ENCODE data around the gene TOP1.

TOP1 gene

DNA sequence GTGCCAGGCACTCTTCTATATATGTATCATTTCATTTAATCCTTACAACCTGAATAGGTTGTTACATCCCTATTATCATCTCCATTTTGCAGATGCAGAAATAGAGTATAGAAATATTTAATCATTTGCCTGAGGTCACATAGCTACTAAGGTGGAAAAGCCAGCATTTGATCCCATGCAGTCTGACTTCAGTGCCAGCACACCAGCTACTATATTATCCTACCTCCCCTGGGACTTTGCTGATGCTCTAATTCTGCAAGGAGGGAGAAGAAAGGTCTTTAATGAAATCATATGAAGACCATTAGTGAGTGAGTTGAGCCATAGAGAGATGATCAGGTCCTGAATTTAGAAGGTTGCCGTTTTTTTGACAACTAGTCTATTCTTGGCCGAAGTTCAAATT is 53.7 kb downstream of the TOP1 start:
- no peak for DNase-seq (ENCODE audit: low spot score)
- TF ChIP-seq, protein P1, sequence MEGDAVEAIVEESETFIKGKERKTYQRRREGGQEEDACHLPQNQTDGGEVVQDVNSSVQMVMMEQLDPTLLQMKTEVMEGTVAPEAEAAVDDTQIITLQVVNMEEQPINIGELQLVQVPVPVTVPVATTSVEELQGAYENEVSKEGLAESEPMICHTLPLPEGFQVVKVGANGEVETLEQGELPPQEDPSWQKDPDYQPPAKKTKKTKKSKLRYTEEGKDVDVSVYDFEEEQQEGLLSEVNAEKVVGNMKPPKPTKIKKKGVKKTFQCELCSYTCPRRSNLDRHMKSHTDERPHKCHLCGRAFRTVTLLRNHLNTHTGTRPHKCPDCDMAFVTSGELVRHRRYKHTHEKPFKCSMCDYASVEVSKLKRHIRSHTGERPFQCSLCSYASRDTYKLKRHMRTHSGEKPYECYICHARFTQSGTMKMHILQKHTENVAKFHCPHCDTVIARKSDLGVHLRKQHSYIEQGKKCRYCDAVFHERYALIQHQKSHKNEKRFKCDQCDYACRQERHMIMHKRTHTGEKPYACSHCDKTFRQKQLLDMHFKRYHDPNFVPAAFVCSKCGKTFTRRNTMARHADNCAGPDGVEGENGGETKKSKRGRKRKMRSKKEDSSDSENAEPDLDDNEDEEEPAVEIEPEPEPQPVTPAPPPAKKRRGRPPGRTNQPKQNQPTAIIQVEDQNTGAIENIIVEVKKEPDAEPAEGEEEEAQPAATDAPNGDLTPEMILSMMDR (IDR thresholded peaks at IDR 0.05; ENCODE audit: extremely low read depth, insufficient read depth, missing control alignments): no peak
- in situ Hi-C loops (cut with MboI; ENCODE audit: low pct_unique_long_range_greater_than_20kb, low sequenced_read_pairs, unreplicated experiment): no loop called here

DNA sequence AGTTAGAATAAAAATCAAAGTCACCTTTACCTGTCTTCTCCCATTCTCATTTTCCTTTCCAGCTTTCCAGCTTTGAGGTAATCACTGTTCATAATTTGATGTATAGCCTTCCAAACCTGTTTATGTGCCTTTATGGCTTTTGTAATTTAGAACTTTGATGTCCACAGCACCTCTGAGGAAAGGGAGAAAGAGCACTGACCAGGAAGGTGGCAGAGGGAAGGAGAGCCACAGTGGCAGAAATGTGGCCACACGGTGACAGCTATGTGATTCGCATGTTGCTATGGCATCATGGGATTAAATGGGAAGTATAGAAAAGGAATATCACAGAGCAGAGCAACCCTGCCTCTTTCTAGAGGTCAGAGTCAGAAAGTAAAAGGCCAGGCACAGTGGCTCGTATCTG is 57.0 kb downstream of the TOP1 start:
- TF ChIP-seq, protein P1 (IDR thresholded peaks at IDR 0.05; ENCODE audit: extremely low read depth, insufficient read depth, missing control alignments): no peak
- in situ Hi-C loops (cut with MboI; ENCODE audit: low pct_unique_long_range_greater_than_20kb, low sequenced_read_pairs, unreplicated experiment): no loop called here
- no peak for DNase-seq (ENCODE audit: low spot score)

DNA sequence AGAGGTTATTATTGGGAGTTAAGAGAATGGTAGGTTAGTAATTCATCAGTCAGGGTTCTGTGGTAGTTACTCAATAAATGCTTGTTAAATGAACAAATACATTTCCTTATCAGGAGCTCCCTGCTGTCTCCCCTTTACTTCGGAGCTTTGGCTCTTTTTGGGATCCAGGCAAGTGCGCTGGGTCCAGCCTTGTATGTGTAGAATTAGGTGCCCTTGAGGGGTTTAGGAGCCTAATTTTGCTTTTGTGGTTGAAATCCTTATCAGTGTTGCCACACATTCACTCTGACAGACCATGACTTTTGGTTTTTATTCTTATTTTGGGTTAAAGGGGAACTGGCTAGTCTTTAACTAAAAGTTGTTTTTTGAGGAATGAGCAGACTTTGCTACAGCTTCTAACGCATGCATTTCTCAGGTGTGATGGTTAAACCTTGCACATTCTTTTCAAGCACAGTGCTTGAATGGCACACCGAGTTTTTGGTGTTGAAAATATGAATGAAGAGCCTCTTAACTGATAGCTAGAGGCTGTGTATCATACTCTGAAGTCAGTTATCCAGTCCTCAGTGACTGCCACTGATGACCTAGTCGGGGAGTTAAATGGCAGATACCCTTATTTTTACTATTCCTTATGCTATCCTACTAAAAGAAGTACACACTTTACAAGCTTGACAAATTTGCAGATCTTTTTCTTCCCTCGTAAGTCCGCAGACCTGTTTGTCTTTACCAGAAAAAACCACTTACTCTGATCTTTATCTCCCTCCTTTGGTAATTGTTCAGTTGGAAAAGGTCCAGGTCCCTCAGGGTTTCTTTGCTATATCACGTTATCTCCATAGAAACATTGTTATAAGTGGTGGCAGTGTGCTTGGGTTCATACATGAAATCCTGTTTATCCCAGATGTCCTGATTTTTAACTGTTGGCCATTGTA is 58.0 kb downstream of the TOP1 start:
- TF ChIP-seq, protein P1 (IDR thresholded peaks at IDR 0.05; ENCODE audit: extremely low read depth, insufficient read depth, missing control alignments): no peak
- DNase-seq (ENCODE audit: low spot score): no peak
- in situ Hi-C loops (cut with MboI; ENCODE audit: low pct_unique_long_range_greater_than_20kb, low sequenced_read_pairs, unreplicated experiment): no loop called here

DNA sequence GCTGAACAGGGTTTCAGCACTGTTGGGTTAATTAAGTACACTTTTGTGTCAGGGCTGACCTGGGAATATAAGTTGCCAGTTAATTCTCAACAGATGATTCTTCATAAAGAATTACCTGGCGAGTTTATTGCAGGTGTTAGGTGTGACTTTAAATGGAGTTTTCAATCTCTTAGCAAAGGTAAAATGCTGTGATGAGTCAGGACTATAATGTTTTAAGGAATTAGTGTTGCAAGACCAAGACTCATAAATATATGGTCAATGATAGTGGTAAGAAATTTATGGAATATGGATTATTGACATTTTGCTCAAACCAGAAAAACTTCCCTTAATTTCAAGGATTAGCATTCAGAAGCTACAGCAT is 58.7 kb downstream of the TOP1 start:
- in situ Hi-C loops (cut with MboI; ENCODE audit: low pct_unique_long_range_greater_than_20kb, low sequenced_read_pairs, unreplicated experiment): no loop called here
- no peak for DNase-seq (ENCODE audit: low spot score)
- TF ChIP-seq, protein P1 (IDR thresholded peaks at IDR 0.05; ENCODE audit: extremely low read depth, insufficient read depth, missing control alignments): no peak

DNA sequence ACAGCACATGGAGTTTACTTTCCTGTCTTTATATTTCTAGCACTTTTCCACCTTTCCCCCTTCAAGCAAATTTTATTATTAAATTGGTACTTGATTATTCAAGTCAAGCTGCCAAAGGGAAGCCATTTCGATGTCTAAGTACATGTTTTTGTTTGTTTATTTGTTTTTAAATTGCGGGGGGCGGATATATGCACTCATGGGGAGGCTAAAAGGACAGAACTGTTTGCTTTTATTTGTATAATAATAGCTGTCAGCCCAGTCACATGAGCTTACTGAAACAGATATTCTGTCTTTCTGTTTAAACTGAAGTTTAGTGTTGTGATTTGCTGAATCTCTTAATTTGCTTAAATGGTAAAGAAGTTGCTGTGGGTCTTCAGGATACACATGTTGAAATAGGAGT is 59.2 kb downstream of the TOP1 start:
- no peak for DNase-seq (ENCODE audit: low spot score)
- in situ Hi-C loops (cut with MboI; ENCODE audit: low pct_unique_long_range_greater_than_20kb, low sequenced_read_pairs, unreplicated experiment): no loop called here

DNA sequence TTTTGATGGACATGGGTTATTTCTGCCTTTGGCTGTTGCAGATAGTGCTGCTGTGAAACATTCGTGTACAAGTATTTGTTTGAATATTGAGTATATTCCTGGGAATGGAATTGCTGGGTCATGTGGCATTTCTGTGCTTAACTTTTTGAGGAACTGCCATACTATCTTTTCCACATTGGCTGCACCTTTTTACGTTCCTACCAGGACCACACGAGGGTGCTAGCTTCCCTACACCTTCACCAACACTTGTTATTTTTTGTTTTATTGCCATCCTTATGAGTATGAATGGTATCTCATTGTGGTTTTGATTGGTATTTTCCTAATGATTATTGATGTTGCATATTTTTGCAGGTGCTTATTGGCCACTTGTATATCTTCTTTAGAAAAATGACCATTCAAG is 60.9 kb downstream of the TOP1 start:
- no peak for DNase-seq (ENCODE audit: low spot score)
- in situ Hi-C loops (cut with MboI; ENCODE audit: low pct_unique_long_range_greater_than_20kb, low sequenced_read_pairs, unreplicated experiment): no loop called here
- TF ChIP-seq, protein P1 (IDR thresholded peaks at IDR 0.05; ENCODE audit: extremely low read depth, insufficient read depth, missing control alignments): no peak

More for the DNA sequence above, 59.2 kb downstream of the TOP1 start:
- TF ChIP-seq, protein P1 (IDR thresholded peaks at IDR 0.05; ENCODE audit: extremely low read depth, insufficient read depth, missing control alignments): no peak
